Measurements from ENCODE around the gene ACAD9. TPM values are rescaled to one million over a fixed set of nuclear protein-coding genes. Genes with fewer than 3 reads are reported as not detected.
"Not testable (repeated sequence)": the region's sequence is repeated elsewhere in the genome, so short reads cannot be mapped to it uniquely, and the experiment has no call there.

ACAD9 gene
- polyA plus RNA-seq (ENCODE audit: insufficient read length in 4 of 4), result 10 to 100 TPM; 28.0 to 50.5 (median 35.6) TPM

- DNase-seq (ENCODE audit: low read depth in 4 of 4, low spot score in 3 of 4), result peak; percentile 92 to 94 (median 92)
Observed at GRCh38 chr3:128879125-128879969, at the start of gene ACAD9. ACAD9 (plus strand) TSS chr3:128879620; CDS start chr3:128879692, 72 bp downstream.

DNA sequence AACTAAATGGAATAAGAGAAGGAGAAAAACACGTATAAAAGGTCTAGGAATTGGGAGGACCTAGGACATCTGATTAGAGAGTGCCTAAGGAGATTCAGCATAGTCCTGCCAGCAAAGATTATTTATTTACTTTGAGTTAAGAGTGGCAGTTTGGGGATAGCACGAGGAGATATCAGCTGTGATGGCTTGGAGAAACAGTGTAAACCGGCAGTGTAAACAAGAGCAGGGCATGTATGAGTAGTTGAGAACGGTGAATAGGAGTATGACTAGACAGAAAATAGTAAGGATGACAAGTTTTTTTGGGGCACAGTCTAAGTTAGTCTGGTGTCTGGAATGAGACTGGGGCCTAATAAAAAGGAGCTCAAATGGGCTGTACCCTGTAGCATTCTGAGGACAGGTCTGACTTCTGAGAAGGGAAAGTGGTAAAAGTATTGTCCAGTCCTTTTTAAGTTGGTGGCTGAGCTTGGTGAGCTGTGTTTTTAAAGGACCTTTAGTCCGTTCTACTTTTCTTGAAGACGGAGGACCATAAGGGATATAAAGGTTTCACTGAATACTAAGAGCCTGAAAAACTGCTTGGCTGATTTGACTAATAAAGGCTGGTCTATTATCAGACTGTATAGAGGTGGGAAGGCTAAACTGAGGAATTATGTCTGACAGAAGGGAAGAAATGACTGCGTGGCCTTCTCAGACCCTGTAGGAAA is 49.3 kb upstream of the ACAD9 start:
- DNase-seq (ENCODE audit: low read depth in 4 of 4, low spot score in 3 of 4), result not testable (repeated sequence)

DNA sequence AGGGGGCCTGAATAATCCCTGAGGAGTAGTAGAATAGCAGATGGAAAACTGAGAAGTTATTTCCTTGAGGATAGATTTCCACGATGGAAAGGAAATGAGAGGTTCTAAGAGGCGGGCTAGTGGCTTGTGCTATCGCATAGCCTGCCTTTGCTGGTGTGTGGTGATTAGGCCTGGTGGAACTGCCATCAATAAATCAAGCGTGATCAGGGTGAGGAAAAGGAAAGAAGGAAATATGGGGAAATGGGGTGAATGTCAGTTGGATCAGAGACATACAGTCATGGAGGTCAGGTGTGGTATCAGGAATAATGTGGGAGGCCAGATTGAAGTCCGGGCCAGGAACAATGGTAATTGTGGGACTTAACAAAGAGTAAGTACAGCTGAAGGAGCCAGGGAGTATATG is 48.7 kb upstream of the ACAD9 start:
- not testable (repeated sequence) for DNase-seq (ENCODE audit: low read depth in 4 of 4, low spot score in 3 of 4)

DNA sequence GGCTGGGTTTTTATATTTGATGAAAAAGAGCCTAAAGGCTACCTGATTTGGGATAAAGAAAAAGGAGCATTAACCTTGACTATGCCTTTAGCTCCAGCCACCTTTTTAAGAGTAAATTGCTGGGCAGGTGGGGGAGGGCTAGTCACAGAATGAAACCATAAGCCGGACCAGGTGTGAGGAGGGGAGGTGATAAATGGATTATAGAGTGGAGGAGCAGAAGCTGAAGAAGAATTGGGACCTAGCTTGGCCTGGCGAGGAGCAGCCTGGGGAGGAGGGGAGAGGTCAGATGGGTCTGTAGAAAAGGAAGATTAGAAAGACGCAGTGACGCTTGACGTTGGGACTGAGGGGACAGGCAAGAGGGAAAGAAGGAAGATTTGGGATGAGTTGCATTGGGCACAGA is 46.4 kb upstream of the ACAD9 start:
- DNase-seq (ENCODE audit: low read depth in 4 of 4, low spot score in 3 of 4), result not testable (repeated sequence)

GRCh38 chr3:128835096-128835495 is 44.3 kb upstream of the ACAD9 start:
- no peak for DNase-seq (ENCODE audit: low read depth in 4 of 4, low spot score in 3 of 4)

DNA sequence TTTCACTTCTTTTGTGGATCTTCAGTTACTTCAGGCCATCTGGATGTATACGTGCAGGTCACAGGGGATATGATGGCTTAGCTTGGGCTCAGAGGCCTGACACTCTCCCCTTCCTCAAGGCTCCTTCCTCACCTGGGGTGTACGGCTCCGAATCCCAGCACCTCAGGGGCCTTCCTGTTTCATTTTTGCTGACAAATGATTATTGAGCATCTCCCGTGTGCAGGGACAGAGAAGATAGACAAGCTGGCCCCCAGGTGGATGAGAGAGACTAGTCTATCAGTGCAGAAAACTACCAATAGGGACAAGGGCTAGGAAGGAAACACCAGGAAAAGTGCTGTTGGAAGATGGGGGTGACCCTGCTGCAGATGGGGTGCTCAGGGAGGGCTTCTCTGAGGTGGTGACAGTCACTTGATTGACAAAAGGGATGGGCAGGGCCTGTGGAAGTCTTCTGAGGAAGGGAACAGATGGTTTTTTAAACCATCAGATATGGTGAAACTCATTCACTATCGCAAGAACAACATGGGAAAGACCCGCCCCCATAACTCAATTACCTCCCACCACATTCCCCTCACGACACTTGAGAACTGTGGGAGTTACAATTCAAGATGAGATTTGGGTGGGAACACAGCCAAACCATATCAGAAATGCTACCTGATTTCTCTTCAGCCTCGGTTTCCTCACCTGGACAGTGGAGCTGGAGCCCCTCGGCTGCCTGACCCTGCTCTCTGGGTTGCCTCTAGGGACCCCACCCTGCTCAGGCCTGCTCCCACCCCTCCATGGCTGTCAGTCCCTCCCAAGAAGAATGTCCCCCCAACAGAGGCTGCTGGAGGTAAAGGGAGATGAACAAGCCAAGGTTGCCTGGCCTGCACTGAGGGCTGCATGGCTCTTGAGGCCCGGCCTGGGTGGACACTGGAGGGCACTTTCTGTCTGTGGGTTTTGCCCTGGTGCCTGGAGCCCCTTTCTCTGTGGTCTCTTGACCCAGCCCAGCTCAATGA is 37.2 kb upstream of the ACAD9 start:
- DNase-seq (ENCODE audit: low read depth in 4 of 4, low spot score in 3 of 4), result no peak

GRCh38 chr3:128844502-128844901 is 34.9 kb upstream of the ACAD9 start:
- DNase-seq (ENCODE audit: low read depth in 4 of 4, low spot score in 3 of 4), result no peak

GRCh38 chr3:128845119-128845777 is 34.2 kb upstream of the ACAD9 start:
- peak in 1 of 4 donors; percentile 12 for DNase-seq (ENCODE audit: low read depth in 4 of 4, low spot score in 3 of 4)

DNA sequence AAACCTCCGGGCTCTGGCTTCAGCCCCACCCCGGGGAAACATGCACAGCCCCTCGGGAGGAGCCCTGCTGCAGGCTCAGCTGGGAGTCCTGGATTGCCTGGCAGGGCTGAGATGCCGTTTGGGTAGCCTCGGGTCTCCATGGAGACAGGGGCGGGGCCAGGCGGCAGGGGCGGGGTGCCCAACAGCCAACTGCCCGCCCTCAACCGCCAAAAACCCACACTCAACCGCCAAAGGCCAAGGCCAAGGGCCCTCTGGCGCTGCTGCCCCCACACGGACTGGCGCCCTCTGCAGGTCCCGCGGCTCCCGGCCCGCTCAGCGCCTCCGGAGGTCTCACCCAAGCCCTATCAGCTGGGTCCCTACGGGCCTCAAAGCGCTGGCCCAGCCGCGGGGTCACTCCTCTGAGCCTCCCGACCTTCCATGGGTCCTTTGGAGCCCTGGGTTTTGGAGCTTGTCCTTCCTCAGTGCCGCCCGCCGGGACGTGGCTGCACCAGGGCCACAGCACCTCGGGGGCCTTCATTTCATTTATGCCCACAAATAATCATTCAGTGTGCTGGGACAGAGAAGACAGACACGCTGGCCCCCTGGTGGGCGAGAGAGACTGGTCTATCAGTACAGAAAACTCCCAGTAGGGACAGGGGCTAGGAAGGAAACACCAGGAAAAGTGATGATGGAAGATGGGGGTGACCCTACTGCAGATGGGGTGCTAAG is 33.5 kb upstream of the ACAD9 start:
- DNase-seq (ENCODE audit: low read depth in 4 of 4, low spot score in 3 of 4), result peak; percentile 26 to 49 (median 44)

GRCh38 chr3:128846486-128846891 is 32.9 kb upstream of the ACAD9 start:
- no peak for DNase-seq (ENCODE audit: low read depth in 4 of 4, low spot score in 3 of 4)

DNA sequence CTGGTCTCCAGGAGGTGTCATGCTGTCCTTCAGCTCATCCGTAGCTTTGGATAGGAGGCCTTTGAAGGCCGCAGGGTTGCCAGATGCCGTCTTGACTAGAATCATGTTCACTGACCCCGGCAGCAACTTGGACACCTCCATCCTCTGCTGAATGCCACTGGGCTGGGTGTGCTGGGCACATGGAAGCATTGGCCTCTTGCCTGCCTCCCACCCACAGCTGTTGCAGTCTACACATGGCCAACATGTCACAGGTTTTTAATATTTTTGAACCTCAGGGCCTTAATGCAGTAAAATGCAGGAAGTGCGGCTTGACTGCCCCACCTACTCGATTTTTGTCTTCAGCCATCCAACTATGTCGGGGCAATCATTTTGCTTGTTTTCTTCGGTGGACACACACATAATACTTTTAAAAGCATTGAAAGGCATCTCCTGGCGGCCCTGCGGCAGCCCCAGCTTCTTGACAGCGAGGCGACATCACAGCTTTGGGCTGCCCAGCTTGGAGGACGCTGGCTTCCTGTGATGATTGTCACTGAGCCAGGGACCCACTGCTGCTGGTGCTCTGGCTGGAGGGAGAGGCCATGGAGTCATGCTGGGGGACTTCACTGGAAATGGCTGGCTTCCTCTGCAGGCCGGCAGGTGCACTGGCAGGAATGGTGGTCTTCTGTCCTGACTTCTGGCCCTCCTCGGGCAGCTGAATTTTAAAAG is 31.6 kb upstream of the ACAD9 start:
- no peak for DNase-seq (ENCODE audit: low read depth in 4 of 4, low spot score in 3 of 4)

- DNase-seq (ENCODE audit: low read depth in 4 of 4, low spot score in 3 of 4), result no peak
Observed at GRCh38 chr3:128848936-128849335, 30.5 kb upstream of the ACAD9 start.

GRCh38 chr3:128849911-128850455 is 29.4 kb upstream of the ACAD9 start:
- no peak for DNase-seq (ENCODE audit: low read depth in 4 of 4, low spot score in 3 of 4)

GRCh38 chr3:128850544-128850943 is 28.9 kb upstream of the ACAD9 start:
- no peak for DNase-seq (ENCODE audit: low read depth in 4 of 4, low spot score in 3 of 4)

- no peak for DNase-seq (ENCODE audit: low read depth in 4 of 4, low spot score in 3 of 4)
Observed at GRCh38 chr3:128851601-128852000, 27.8 kb upstream of the ACAD9 start.

DNA sequence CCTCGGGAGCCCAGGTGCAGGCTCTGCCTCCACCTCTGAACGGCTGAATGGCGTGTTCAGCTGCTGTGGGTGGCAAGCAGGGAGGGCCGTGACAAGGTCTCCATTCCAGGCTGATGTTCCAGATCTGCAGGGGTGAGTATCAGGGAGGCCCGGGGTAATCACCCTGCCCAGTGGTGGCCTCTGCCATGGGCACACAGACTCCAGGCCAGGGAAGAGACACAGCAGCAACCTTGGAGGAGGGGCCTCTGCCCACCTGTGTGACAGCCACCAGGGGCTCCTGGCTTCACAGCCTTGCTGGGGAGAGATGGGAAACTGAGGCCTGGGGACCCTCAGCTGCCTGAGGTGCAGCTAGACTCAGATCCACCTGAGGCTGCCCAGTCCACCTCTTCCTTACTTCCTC is 25.6 kb upstream of the ACAD9 start:
- no peak for DNase-seq (ENCODE audit: low read depth in 4 of 4, low spot score in 3 of 4)

DNA sequence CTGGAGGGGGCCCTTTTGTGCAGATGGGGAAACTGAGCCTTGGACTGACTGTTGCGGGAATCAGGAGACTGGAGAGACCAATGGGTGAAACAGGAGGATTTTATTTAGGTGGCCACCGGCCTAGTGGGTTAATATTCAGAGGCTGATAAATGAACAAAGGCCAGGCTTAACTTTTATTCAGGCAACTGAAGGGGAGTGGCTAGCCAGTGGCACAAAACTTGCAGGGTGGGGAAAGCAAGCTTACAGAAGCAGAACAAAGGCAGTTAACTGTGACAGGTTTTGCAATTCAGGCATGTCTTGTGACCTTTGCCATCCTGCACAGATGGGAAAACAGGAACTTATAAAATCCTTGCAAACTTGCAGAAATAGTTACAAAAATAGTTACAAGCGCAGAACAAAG is 24.9 kb upstream of the ACAD9 start:
- DNase-seq (ENCODE audit: low read depth in 4 of 4, low spot score in 3 of 4), result no peak

DNA sequence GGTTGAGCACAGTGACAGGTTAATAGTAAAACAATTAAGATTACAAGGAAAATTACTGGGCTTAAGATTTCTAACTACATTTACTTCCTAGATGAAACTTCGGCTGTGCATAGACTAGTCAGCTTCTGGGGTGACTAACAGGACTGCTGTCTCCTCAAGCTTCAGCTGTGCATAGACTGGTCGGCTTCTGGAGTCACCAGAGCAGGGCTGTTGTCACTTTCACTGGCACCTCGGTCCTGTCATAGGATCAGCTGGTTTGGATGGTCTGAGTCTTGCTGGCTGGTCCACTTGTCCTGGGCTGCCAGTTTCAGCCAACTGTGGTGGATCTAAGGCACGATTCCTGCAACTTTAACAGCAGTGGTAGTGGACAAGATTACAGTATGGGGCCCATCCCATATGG is 23.9 kb upstream of the ACAD9 start:
- no peak for DNase-seq (ENCODE audit: low read depth in 4 of 4, low spot score in 3 of 4)

DNA sequence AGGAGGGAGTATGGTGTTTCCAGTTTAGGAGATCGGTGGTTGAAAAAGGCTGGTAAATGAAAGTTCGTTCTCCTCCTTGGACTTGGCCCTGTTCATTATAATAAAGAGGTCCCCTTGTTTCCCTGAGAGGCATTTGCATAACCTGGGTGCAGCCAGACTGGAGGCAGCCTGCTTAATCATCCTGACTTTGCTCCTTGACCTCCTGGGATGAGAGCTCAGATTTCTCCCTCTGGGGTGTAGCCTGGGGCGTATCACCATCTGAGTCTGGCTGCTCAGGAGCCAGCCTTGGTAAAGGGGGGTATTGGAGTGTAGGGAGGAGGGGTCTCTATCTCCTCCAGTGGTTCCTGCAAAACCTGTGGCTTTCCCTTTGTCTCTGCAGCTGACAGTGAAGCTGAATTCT is 21.3 kb upstream of the ACAD9 start:
- DNase-seq (ENCODE audit: low read depth in 4 of 4, low spot score in 3 of 4), result no peak

All from left renal pelvis (tissue), 4 donors.